ENCODE measurements around the gene SND1. TPM values are rescaled to one million over a fixed set of nuclear protein-coding genes. Genes with fewer than 3 reads are reported as not detected.

The SND1 gene
- total RNA-seq, 1 experiment from 2014 or later = 274 TPM

DNA sequence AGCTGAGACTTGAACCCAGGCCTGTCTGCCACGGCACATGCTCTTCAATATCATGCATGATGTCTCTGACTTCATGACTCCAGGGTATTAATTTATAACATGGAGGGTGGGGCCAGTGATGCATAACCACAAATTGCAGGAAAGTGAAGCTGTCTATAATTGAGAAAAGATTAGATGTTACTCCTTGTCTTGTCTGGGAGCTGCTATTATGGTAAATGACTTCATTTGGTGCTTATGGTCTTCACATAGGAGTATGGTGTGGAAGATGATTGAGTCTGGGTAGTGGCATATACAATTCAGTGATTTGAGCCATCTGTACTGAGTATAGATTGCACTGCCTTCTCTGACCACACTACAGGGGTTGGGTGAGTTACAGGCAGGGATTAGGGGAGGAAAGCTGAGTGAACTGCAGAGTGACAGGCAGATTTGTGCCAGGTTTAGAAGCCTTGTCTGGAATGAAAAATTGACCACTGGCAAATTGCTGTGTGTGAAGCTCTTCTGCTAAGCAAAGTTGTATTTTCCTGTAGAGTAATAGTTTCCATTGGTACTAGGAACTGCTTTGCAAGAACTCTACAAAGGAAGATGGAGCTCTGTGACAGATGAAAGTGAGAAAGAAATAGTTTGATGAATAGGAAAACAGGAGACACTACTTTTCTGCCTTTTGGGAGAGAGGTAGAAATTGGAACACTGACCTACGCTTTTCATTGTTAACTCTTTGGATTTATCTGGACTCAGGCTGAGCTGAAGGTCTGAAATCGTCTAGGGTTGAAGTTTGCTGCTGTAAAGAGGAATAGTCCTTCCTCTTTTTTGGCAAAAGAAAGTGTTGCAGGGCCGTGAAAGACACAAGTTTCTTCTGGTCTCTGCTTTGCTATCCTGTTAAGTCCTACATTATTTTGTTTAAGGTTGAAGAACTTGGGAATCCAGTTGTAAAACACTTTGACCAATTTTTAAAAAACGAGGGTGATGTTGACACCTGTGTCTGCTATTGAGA lies 2.7 kb downstream of the SND1 start:
- intact Hi-C loops (cut with micrococcal nuclease; ENCODE audit: unreplicated experiment) = loop anchor here (5.0 kb wide), 1 partner anchor 262 kb away; the partner anchor contains the start of gene ZNF800
- ChIA-PET POLR2A (interaction anchor here (0.7 kb wide), 1 partner anchor 67 kb away, joined by 3 read pairs; no protein-coding TSS in a partner anchor), CTCF (interaction anchor here (1.2 kb wide), 1 partner anchor 26 kb away, joined by 3 read pairs; no protein-coding TSS in a partner anchor)
- peaks cover 13% of the 10 kb centered on the region for H3K4me1 ChIP-seq
- Mint-ChIP-seq H3K4me1 (ENCODE audit: low read depth, unreplicated experiment) (peaks cover 18% of the 10 kb centered on the region), H3K27me3 (ENCODE audit: insufficient read depth, unreplicated experiment) (no peaks in the 10 kb centered on the region), H3K36me3 (ENCODE audit: insufficient read depth, unreplicated experiment) (peaks cover 69% of the 10 kb centered on the region), H3K4me3 (ENCODE audit: unreplicated experiment) (no peak overlapping the region), H3K27ac (ENCODE audit: unreplicated experiment) (no peak overlapping the region), H3K9me3 (ENCODE audit: unreplicated experiment) (no peaks in the 10 kb centered on the region)
- DNase-seq = peak in 1 of 2 experiments; percentile 13
- no peak overlapping the region for H3K4me3 ChIP-seq (ENCODE audit: low read depth, low read length)
- TF ChIP-seq, protein P1, sequence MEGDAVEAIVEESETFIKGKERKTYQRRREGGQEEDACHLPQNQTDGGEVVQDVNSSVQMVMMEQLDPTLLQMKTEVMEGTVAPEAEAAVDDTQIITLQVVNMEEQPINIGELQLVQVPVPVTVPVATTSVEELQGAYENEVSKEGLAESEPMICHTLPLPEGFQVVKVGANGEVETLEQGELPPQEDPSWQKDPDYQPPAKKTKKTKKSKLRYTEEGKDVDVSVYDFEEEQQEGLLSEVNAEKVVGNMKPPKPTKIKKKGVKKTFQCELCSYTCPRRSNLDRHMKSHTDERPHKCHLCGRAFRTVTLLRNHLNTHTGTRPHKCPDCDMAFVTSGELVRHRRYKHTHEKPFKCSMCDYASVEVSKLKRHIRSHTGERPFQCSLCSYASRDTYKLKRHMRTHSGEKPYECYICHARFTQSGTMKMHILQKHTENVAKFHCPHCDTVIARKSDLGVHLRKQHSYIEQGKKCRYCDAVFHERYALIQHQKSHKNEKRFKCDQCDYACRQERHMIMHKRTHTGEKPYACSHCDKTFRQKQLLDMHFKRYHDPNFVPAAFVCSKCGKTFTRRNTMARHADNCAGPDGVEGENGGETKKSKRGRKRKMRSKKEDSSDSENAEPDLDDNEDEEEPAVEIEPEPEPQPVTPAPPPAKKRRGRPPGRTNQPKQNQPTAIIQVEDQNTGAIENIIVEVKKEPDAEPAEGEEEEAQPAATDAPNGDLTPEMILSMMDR (IDR thresholded peaks at IDR 0.05; ENCODE audit: insufficient read depth in 1 of 2, low read depth in 1 of 2, low read length in 1 of 2, severe bottlenecking in 1 of 2, unreplicated experiment in 1 of 2) = no peak
- H3K9me3 ChIP-seq = no peaks in the 10 kb centered on the region
- no TSS peak for BruUV-seq (replicated peaks)
- no peaks in the 10 kb centered on the region for H3K36me3 ChIP-seq (ENCODE audit: control insufficient read depth, insufficient read depth, low read length)
- no peaks in the 10 kb centered on the region for H3K27me3 ChIP-seq (replicated peaks; ENCODE audit: control insufficient read depth, insufficient read depth, low read length)

DNA sequence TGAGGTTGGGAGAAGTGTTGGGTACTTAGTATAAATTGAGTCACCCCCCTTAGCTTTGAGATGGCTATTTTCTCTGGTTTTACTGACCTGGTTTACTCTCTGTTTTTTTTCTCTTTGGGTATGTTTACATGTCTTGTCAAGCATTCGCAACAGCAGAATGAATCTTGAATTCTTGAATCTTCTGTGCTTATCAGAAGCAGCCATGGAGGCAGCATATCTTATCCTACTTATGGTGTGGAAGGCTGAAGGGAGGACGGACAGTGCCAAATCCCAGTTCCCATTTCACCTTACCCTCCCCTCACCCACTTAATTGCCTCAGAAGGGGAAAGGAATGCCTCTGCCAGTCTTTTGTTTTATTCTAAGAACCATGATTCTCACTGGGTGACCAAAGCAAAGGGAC lies 3.7 kb downstream of the SND1 start:
- H3K9me3 ChIP-seq = no peaks in the 10 kb centered on the region
- intact Hi-C loops (cut with micrococcal nuclease; ENCODE audit: unreplicated experiment) = loop anchor here (1.0 kb wide), 1 partner anchor 15 kb away; no protein-coding TSS in a partner anchor
- H3K36me3 Mint-ChIP-seq (ENCODE audit: insufficient read depth, unreplicated experiment) = peaks cover 79% of the 10 kb centered on the region
- no peaks in the 10 kb centered on the region; the same call in 1 of the 2 replicates for H3K36me3 ChIP-seq (ENCODE audit: control insufficient read depth, insufficient read depth, low read length)
- TF ChIP-seq, protein P1 (IDR thresholded peaks at IDR 0.05; ENCODE audit: insufficient read depth in 1 of 2, low read depth in 1 of 2, low read length in 1 of 2, severe bottlenecking in 1 of 2, unreplicated experiment in 1 of 2) = no peak
- H3K27me3 ChIP-seq (replicated peaks; ENCODE audit: control insufficient read depth, insufficient read depth, low read length) = no peaks in the 10 kb centered on the region
- POLR2A ChIA-PET = no interaction called here
- no peak overlapping the region for H3K27ac Mint-ChIP-seq (ENCODE audit: unreplicated experiment)
- peaks cover 18% of the 10 kb centered on the region for H3K4me1 Mint-ChIP-seq (ENCODE audit: low read depth, unreplicated experiment)
- BruUV-seq (replicated peaks) = no TSS peak
- no peak overlapping the region for H3K4me3 ChIP-seq (ENCODE audit: low read depth, low read length)
- DNase-seq = no peak
- no peak overlapping the region for H3K4me3 Mint-ChIP-seq (ENCODE audit: unreplicated experiment)
- H3K4me1 ChIP-seq = peaks cover 8% of the 10 kb centered on the region; the same call in 1 of the 2 replicates
- H3K27me3 Mint-ChIP-seq (ENCODE audit: insufficient read depth, unreplicated experiment) = no peaks in the 10 kb centered on the region
- CTCF ChIA-PET = no interaction called here
- H3K9me3 Mint-ChIP-seq (ENCODE audit: unreplicated experiment) = no peaks in the 10 kb centered on the region

DNA sequence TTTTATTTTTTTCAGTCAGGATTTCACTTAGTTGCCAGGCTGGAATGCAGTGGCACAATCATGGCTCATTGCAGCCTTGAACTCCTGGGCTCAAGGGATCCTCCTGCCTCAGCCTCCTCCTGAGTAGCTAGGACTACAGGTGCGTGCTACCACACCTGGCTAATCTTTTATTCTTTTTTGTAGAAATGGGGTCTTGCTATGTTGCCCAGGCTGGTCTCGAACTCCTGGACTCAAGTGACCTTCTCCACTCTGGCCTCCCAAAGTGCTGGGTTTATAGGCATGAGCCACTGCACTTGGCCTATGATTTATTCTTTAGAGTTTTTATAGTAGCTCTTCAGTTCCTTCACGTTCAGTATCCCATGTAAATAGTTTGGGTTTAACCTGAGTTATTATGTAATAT lies 5.5 kb downstream of the SND1 start:
- Mint-ChIP-seq H3K27ac (ENCODE audit: unreplicated experiment) (no peak overlapping the region), H3K4me1 (ENCODE audit: low read depth, unreplicated experiment) (peaks cover 18% of the 10 kb centered on the region), H3K9me3 (ENCODE audit: unreplicated experiment) (no peaks in the 10 kb centered on the region), H3K36me3 (ENCODE audit: insufficient read depth, unreplicated experiment) (peaks cover 87% of the 10 kb centered on the region), H3K4me3 (ENCODE audit: unreplicated experiment) (no peak overlapping the region), H3K27me3 (ENCODE audit: insufficient read depth, unreplicated experiment) (no peaks in the 10 kb centered on the region)
- POLR2A ChIA-PET = no interaction called here
- Histone ChIP-seq H3K36me3 (ENCODE audit: control insufficient read depth, insufficient read depth, low read length) (no peaks in the 10 kb centered on the region; the same call in 1 of the 2 replicates), H3K9me3 (no peaks in the 10 kb centered on the region), H3K27me3 (replicated peaks; ENCODE audit: control insufficient read depth, insufficient read depth, low read length) (no peaks in the 10 kb centered on the region), H3K4me3 (ENCODE audit: low read depth, low read length) (no peak overlapping the region), H3K4me1 (peaks cover 8% of the 10 kb centered on the region; the same call in 1 of the 2 replicates)
- TF ChIP-seq, protein P1 (IDR thresholded peaks at IDR 0.05; ENCODE audit: insufficient read depth in 1 of 2, low read depth in 1 of 2, low read length in 1 of 2, severe bottlenecking in 1 of 2, unreplicated experiment in 1 of 2) = no peak
- intact Hi-C loops (cut with micrococcal nuclease; ENCODE audit: unreplicated experiment) = no loop called here
- DNase-seq = no peak
- CTCF ChIA-PET = no interaction called here
- BruUV-seq (replicated peaks) = no TSS peak
